ENCODE results near the gene MAPT. TPM values are rescaled to one million over a fixed set of nuclear protein-coding genes. Genes with fewer than 3 reads are reported as not detected.

MAPT gene
- total RNA-seq, 1 experiment from 2014 or later = 37.5 TPM

- no peak for DNase-seq (ENCODE audit: low read depth, low spot score)
- Histone ChIP-seq H3K27ac (ENCODE audit: low read depth, low read length) (no peak overlapping the region), H3K79me2 (ENCODE audit: insufficient read depth, low read length) (no peaks in the 10 kb centered on the region), H3K36me3 (ENCODE audit: control insufficient read depth in 1 of 2, insufficient read depth in 2 of 2, low read length in 2 of 2) (no peaks in the 10 kb centered on the region), H3K9me2 (ENCODE audit: insufficient read depth) (no peaks in the 10 kb centered on the region), H3K27me3 (ENCODE audit: insufficient read depth, low read length) (no peaks in the 10 kb centered on the region), H3K4me3 (replicated peaks in 1 of 2; ENCODE audit: low read depth in 1 of 2, low read length in 2 of 2) (no peak overlapping the region), H4K20me1 (ENCODE audit: insufficient read depth) (no peaks in the 10 kb centered on the region), H2AFZ (ENCODE audit: low read depth, low read length, poor library complexity, severe bottlenecking) (no peak overlapping the region), H3K4me1 (ENCODE audit: control insufficient read depth in 1 of 2, insufficient read depth in 2 of 2, low read length in 2 of 2) (no peaks in the 10 kb centered on the region), H3K9me3 (ENCODE audit: control insufficient read depth in 1 of 2, insufficient read depth in 1 of 2, low read depth in 1 of 2, low read length in 2 of 2) (no peaks in the 10 kb centered on the region), H3K9ac (ENCODE audit: low read length) (no peak overlapping the region), H3K4me2 (ENCODE audit: low read length) (no peak overlapping the region)
- no peak for ATAC-seq
- ChIA-PET POLR2A (no interaction called here), CTCF (no interaction called here), RAD21 (ENCODE audit: low non-redundant PET in 1 of 2, low total read pairs in 2 of 2, uncharacterized antibody in 2 of 2, unreplicated experiment in 2 of 2) (no interaction called here)
- TF ChIP-seq ZFX (IDR thresholded peaks at IDR 0.05) (no peak), EGR1 (IDR thresholded peaks at IDR 0.05; ENCODE audit: low read depth) (no peak), CEBPB (IDR thresholded peaks at IDR 0.05; ENCODE audit: low read depth) (no peak), MAX (IDR thresholded peaks at IDR 0.05) (no peak), SP1 (IDR thresholded peaks at IDR 0.05; ENCODE audit: low read depth) (no peak), EZH2phosphoT487 (IDR thresholded peaks at IDR 0.05; ENCODE audit: borderline replicate concordance) (no peak), FOSL1 (IDR thresholded peaks at IDR 0.05; ENCODE audit: low read depth) (no peak), SIN3A (IDR thresholded peaks at IDR 0.05; ENCODE audit: low read depth) (no peak), ZBTB33 (IDR thresholded peaks at IDR 0.05; ENCODE audit: extremely low read depth, insufficient replicate concordance, low read length) (no peak), SRF (IDR thresholded peaks at IDR 0.05; ENCODE audit: low read depth) (no peak), CTCF (IDR thresholded peaks at IDR 0.05 in 2 of 3, conservative IDR thresholded peaks at IDR 0.05 in 1 of 3; ENCODE audit: borderline replicate concordance in 1 of 3, insufficient read depth in 1 of 3, low read depth in 2 of 3, low read length in 2 of 3) (no peak), CBX3 (IDR thresholded peaks at IDR 0.05; ENCODE audit: low read depth) (no peak), ZNF274 (IDR thresholded peaks at IDR 0.05; ENCODE audit: low read depth, low read length) (no peak), EZH2 (IDR thresholded peaks at IDR 0.05) (no peak), ELF1 (IDR thresholded peaks at IDR 0.05; ENCODE audit: borderline replicate concordance, low read depth) (no peak), YY1 (IDR thresholded peaks at IDR 0.05; ENCODE audit: extremely low read depth, insufficient replicate concordance, low read depth, low read length) (no peak)
- intact Hi-C loops (cut with micrococcal nuclease) = no loop called here
- BruUV-seq (replicated peaks) = no TSS peak
These were observed 82.0 kb downstream of the MAPT start for GRCh38 chr17:45976391-45976754.

Measured in HCT116 (cell line).